Gastroesophageal sphincter (tissue), 3 donors: Measurements from ENCODE around the gene WDR44.
"Not testable (repeated sequence)": the region's sequence is repeated elsewhere in the genome, so short reads cannot be mapped to it uniquely, and the experiment has no call there.

ENCODE experiments used
- EP300 ChIP-seq: sonication (generic); formaldehyde crosslinking; IDR thresholded peaks from one replicate; pipeline ENCODE4 v1.6.1; 2017; ENCODE audit warnings: antibody characterized with exemption, mild to moderate bottlenecking
- POLR2A ChIP-seq, 2 donors: fragments of 450-650 bp; IDR thresholded peaks; one replicate each; pipeline ENCODE4 v1.6.1; 2017; ENCODE audit warnings: antibody characterized with exemption in 2 of 2, mild to moderate bottlenecking in 2 of 2, moderate library complexity in 1 of 2
- POLR2AphosphoS5 ChIP-seq: sonication (generic); formaldehyde crosslinking; IDR thresholded peaks from one replicate; pipeline ENCODE4 v1.6.1; 2017; ENCODE audit warnings: antibody characterized with exemption
- TF ChIP-seq, protein P1 (sequence below), 4 experiments: fragments of 200-600 bp in 2 of 4; fragments of 450-650 bp in 2 of 4; sonication (generic) in 1 of 4; IDR thresholded peaks; one replicate each; pipeline ENCODE4 v1.5.1; 2017 to 2019; ENCODE audit warnings: antibody characterized with exemption in 4 of 4, mild to moderate bottlenecking in 2 of 4, moderate library complexity in 2 of 4

DNA sequence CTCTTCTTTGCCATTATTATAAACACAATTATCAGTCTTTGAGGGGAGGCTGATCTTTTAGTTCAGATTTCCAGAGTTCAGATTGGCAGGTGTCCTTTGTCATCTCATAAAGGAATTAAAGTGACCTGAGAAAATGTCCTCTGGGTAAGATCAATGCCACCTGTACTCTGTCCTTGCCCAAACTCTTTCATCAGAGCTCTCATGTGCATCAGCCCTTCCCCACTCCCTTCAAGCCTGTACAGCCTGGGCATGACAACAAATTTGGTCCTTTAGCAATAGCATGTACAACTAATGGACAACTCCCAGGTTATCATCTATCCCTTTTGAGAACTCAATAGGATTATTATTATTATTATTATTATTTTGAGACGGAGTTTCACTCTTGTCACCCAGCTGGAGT is 140.8 kb downstream of the WDR44 start:
- TF ChIP-seq EP300; POLR2A (IDR thresholded peaks at IDR 0.05); POLR2AphosphoS5: not testable (repeated sequence)
- TF ChIP-seq, protein P1, sequence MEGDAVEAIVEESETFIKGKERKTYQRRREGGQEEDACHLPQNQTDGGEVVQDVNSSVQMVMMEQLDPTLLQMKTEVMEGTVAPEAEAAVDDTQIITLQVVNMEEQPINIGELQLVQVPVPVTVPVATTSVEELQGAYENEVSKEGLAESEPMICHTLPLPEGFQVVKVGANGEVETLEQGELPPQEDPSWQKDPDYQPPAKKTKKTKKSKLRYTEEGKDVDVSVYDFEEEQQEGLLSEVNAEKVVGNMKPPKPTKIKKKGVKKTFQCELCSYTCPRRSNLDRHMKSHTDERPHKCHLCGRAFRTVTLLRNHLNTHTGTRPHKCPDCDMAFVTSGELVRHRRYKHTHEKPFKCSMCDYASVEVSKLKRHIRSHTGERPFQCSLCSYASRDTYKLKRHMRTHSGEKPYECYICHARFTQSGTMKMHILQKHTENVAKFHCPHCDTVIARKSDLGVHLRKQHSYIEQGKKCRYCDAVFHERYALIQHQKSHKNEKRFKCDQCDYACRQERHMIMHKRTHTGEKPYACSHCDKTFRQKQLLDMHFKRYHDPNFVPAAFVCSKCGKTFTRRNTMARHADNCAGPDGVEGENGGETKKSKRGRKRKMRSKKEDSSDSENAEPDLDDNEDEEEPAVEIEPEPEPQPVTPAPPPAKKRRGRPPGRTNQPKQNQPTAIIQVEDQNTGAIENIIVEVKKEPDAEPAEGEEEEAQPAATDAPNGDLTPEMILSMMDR (IDR thresholded peaks at IDR 0.05), result not testable (repeated sequence)
